Suprapubic skin (tissue), 3 donors: ENCODE data around the gene CDKN2B-AS1.

Experiments used
- POLR2A ChIP-seq, 2 donors: fragments of 450-650 bp; IDR thresholded peaks; one replicate each; pipeline ENCODE4 v1.6.1; 2017; ENCODE audit warnings: antibody characterized with exemption in 2 of 2, mild to moderate bottlenecking in 2 of 2, moderate library complexity in 2 of 2
- TF ChIP-seq, protein P1 (sequence below), 2 donors: fragments of 200-600 bp in 1 of 2; fragments of 450-650 bp in 1 of 2; sonication (generic) in 1 of 2; IDR thresholded peaks; one replicate each; pipeline ENCODE4 v1.5.1; 2016 to 2019; ENCODE audit warnings: antibody characterized with exemption in 2 of 2, mild to moderate bottlenecking in 1 of 2, moderate library complexity in 1 of 2

DNA sequence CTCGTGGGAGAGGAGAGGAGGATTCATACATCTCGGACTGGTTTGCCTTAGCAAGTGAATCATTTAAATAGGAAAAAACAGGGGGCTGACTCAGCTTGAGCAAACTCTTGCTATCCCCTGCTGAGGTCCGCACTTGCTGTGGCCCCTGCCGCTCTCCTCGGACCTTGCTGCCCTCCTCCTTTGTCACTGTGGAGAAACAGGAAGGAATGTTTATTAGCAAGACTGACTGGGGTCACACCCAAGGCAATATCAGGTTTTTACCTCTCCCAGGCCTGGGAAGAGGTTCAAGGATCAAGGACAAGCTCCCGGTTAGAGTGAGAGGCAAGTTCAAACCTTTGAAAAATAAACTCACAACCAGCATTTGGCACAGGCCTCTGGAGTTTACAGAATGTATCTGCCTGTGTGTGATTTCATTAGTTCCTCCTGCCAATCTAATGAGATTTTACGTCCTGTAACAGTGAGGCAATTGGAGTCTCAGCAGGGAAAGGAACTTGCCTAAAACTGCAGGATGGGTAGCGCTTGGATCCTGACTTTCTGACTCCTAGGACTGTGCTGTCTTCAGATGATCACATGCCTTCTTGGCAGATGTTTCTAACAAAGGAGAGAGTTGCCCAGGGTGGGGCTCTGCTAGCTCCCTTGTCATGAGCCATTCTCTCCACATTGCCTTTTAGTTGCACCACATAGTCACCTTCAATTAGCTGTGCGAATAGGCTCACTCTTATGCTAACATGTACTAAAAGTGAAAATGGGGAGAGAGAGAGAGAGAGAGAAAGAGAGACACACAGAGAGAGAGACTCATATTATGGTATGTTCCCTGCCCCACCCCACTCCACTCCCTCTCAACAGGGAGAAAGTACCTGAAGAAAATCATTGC, 123.2 kb downstream of the CDKN2B-AS1 start:
- TF ChIP-seq, protein P1, sequence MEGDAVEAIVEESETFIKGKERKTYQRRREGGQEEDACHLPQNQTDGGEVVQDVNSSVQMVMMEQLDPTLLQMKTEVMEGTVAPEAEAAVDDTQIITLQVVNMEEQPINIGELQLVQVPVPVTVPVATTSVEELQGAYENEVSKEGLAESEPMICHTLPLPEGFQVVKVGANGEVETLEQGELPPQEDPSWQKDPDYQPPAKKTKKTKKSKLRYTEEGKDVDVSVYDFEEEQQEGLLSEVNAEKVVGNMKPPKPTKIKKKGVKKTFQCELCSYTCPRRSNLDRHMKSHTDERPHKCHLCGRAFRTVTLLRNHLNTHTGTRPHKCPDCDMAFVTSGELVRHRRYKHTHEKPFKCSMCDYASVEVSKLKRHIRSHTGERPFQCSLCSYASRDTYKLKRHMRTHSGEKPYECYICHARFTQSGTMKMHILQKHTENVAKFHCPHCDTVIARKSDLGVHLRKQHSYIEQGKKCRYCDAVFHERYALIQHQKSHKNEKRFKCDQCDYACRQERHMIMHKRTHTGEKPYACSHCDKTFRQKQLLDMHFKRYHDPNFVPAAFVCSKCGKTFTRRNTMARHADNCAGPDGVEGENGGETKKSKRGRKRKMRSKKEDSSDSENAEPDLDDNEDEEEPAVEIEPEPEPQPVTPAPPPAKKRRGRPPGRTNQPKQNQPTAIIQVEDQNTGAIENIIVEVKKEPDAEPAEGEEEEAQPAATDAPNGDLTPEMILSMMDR (IDR thresholded peaks at IDR 0.05): no peak
- no peak for TF ChIP-seq POLR2A (IDR thresholded peaks at IDR 0.05)
